Activated CD8-positive, alpha-beta memory T cell treated with anti-CD3 and anti-CD28 coated beads, Interleukin-2, amount 50 U/mL, for 4 hours (primary cell): Measurements from ENCODE around the gene HEG1.

Source experiments
- DNase-seq: peaks from one replicate; pipeline ENCODE4 v3.0.0-alpha.2; 2020

HEG1 gene

GRCh38 chr3:124937049-124937448 is 118.7 kb downstream of the HEG1 start:
- DNase-seq: no peak

- no peak for DNase-seq
These were observed 119.8 kb downstream of the HEG1 start for GRCh38 chr3:124935794-124936542.

GRCh38 chr3:124935264-124935663 is 120.5 kb downstream of the HEG1 start:
- DNase-seq: no peak

- DNase-seq: no peak
These were observed 121.2 kb downstream of the HEG1 start, which contains the start of gene MUC13 for GRCh38 chr3:124934577-124934976. MUC13 (minus strand) TSS chr3:124934751; CDS start chr3:124934712, 39 bp downstream.

GRCh38 chr3:124928333-124929202 is 127.2 kb downstream of the HEG1 start:
- DNase-seq: peak; percentile 53

GRCh38 chr3:124927574-124928045 is 128.2 kb downstream of the HEG1 start:
- DNase-seq: no peak

GRCh38 chr3:124926426-124927101 is 129.2 kb downstream of the HEG1 start:
- no peak for DNase-seq

GRCh38 chr3:124924741-124925140 is 131.1 kb downstream of the HEG1 start:
- DNase-seq: no peak

- DNase-seq: no peak
These were observed 132.0 kb downstream of the HEG1 start for GRCh38 chr3:124923833-124924232.

- no peak for DNase-seq
These were observed 135.1 kb downstream of the HEG1 start for GRCh38 chr3:124920718-124921117.

- no peak for DNase-seq
These were observed 136.0 kb downstream of the HEG1 start for GRCh38 chr3:124919756-124920155.

- DNase-seq: no peak
These were observed 137.3 kb downstream of the HEG1 start for GRCh38 chr3:124918524-124918923.

- no peak for DNase-seq
These were observed 138.9 kb downstream of the HEG1 start for GRCh38 chr3:124916837-124917409.
